ENCODE data around the gene ABCC8. TPM values are rescaled to one million over a fixed set of nuclear protein-coding genes. Genes with fewer than 3 reads are reported as not detected.

Gene ABCC8
- polyA plus RNA-seq, 2 of the 4 experiments (the other 2 are of a cell fraction), result 1.1 to 2.0 TPM

DNA sequence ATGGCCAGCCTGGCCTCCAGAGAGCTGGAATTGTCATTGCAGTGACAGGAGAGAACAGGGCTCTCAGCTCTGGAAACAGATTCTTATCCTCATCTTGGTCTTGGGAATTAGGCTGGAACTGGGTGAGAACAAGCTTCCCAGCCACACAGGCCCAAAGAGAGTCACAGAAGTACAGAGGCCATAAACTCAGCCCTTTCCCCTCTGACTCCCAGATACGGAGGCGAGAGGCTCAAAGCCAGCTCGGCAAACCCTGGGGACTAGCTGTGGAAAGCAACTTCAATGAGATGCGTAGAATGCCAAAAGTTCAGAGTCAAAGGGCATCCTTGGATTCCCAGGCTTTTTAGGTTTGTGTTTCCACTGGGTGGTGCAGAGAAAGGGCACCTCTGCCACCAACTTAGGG is 14.3 kb upstream of the ABCC8 start:
- Histone ChIP-seq H3K4me1 (no peaks in the 10 kb centered on the region), H3K9me3 (no peaks in the 10 kb centered on the region), H3K4me3 (no peak overlapping the region), H3K27ac (no peak overlapping the region), H3K4me2 (no peak overlapping the region)
- ATAC-seq (no peak), FAIRE-seq (no peak), DNase-seq (ENCODE audit: low read depth in 1 of 2, low spot score in 1 of 2) (no peak)
- WGBS (ENCODE audit: missing lambda C conversion rate), result 72% methylated on average over 4 of the region's 4 CpGs
- POLR2A ChIA-PET, result no interaction called here
- CTCF ChIA-PET, result interaction anchor here (1.1 to 45.8 kb wide), 5 partner anchors 9 to 137 kb away, joined by 3 to 1119 read pairs (median 6); partner anchors contain the start of gene KCNJ11
- TF ChIP-seq RFX5 (IDR thresholded peaks at IDR 0.05) (no peak), PBX3 (IDR thresholded peaks at IDR 0.05) (no peak), CHD2 (IDR thresholded peaks at IDR 0.05; ENCODE audit: low read length, partially characterized antibody) (no peak), GATA3 (IDR thresholded peaks at IDR 0.05; ENCODE audit: borderline replicate concordance) (no peak), KDM5A (IDR thresholded peaks at IDR 0.05) (no peak), RCOR1 (IDR thresholded peaks at IDR 0.05; ENCODE audit: low read depth, low read length) (no peak), CHD4 (IDR thresholded peaks at IDR 0.05; ENCODE audit: borderline replicate concordance) (no peak), POLR2AphosphoS2 (conservative IDR thresholded peaks at IDR 0.05; ENCODE audit: low read length) (no peak), FOSL2 (IDR thresholded peaks at IDR 0.05) (no peak), FOSL2 (CRISPR knock-in tag; IDR thresholded peaks at IDR 0.05) (no peak)
- TF ChIP-seq, protein P1, sequence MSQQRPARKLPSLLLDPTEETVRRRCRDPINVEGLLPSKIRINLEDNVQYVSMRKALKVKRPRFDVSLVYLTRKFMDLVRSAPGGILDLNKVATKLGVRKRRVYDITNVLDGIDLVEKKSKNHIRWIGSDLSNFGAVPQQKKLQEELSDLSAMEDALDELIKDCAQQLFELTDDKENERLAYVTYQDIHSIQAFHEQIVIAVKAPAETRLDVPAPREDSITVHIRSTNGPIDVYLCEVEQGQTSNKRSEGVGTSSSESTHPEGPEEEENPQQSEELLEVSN (IDR thresholded peaks at IDR 0.05; ENCODE audit: borderline replicate concordance, low read depth), result no peak
- TF ChIP-seq, protein P2, sequence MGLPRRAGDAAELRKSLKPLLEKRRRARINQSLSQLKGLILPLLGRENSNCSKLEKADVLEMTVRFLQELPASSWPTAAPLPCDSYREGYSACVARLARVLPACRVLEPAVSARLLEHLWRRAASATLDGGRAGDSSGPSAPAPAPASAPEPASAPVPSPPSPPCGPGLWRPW (IDR thresholded peaks at IDR 0.05), result no peak

DNA sequence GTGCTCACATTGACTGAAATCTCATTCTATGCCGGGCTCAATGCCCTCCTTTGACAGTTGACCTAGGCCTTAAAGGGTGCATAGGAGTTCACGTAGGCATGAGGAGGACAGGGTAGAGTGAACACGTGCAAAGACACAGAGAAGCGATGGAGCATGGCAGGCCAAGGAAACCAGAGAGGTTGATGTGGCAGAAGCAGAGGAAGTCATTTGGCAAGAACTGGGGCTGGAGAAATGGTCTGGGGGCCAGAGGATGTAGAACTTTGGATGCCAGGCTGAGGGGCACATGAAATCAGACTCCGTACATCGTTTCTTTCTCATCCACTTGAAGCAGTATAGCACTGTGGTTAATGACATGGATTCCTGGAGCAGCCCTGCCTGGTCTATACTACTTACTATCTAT is 13.6 kb upstream of the ABCC8 start:
- H3K4me1 ChIP-seq, result no peaks in the 10 kb centered on the region
- H3K4me3 ChIP-seq, result no peak overlapping the region
- DNase-seq (ENCODE audit: low read depth in 1 of 2, low spot score in 1 of 2), result no peak
- no peaks in the 10 kb centered on the region for H3K9me3 ChIP-seq
- POLR2A ChIA-PET, result no interaction called here
- TF ChIP-seq ZSCAN20 (CRISPR knock-in tag; IDR thresholded peaks at IDR 0.05), result no peak
- TF ChIP-seq HOXB13 (CRISPR knock-in tag; IDR thresholded peaks at IDR 0.05; ENCODE audit: low read depth), result no peak
- no peak for TF ChIP-seq JUN (IDR thresholded peaks at IDR 0.05)
- no peak for TF ChIP-seq KDM5A (IDR thresholded peaks at IDR 0.05)
- TF ChIP-seq, protein P3, sequence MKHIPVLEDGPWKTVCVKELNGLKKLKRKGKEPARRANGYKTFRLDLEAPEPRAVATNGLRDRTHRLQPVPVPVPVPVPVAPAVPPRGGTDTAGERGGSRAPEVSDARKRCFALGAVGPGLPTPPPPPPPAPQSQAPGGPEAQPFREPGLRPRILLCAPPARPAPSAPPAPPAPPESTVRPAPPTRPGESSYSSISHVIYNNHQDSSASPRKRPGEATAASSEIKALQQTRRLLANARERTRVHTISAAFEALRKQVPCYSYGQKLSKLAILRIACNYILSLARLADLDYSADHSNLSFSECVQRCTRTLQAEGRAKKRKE (CRISPR knock-in tag; IDR thresholded peaks at IDR 0.05; ENCODE audit: low read depth), result no peak
- TF ChIP-seq ZFP36 (IDR thresholded peaks at IDR 0.05; ENCODE audit: borderline replicate concordance, partially characterized antibody), result no peak
- no peak for TF ChIP-seq RNF2 (IDR thresholded peaks at IDR 0.05; ENCODE audit: borderline replicate concordance, low read depth)
- TF ChIP-seq EP300 (IDR thresholded peaks at IDR 0.05), result no peak
- no peak for TF ChIP-seq NFE2L2 (conservative IDR thresholded peaks at IDR 0.05; ENCODE audit: low read length)
- no peak for TF ChIP-seq TFCP2L1 (CRISPR knock-in tag; IDR thresholded peaks at IDR 0.05)
- no peak for TF ChIP-seq PBX3 (IDR thresholded peaks at IDR 0.05)
- TF ChIP-seq RCOR1 (IDR thresholded peaks at IDR 0.05; ENCODE audit: low read depth, low read length), result no peak
- no peak for TF ChIP-seq EHMT2 (IDR thresholded peaks at IDR 0.05; ENCODE audit: low read depth)
- no peak for TF ChIP-seq ZNF302 (CRISPR knock-in tag; IDR thresholded peaks at IDR 0.05)
- TF ChIP-seq POLR2A (IDR thresholded peaks at IDR 0.05; ENCODE audit: low read length), result no peak
- TF ChIP-seq PHF8 (IDR thresholded peaks at IDR 0.05; ENCODE audit: borderline replicate concordance, low read depth), result no peak
- no peak for TF ChIP-seq FOSL2 (IDR thresholded peaks at IDR 0.05)
- no peak for TF ChIP-seq FOSL2 (CRISPR knock-in tag; IDR thresholded peaks at IDR 0.05)
- TF ChIP-seq, protein P2 (IDR thresholded peaks at IDR 0.05), result no peak
- no peak overlapping the region for H3K4me2 ChIP-seq
- CTCF ChIA-PET, result interaction anchor here (3.0 to 45.8 kb wide), 4 partner anchors 15 to 107 kb away, joined by 14 to 1119 read pairs (median 58); partner anchors contain the start of gene KCNJ11
- no peak for ATAC-seq
- WGBS (ENCODE audit: missing lambda C conversion rate), result 67% methylated on average over 6 of the region's 6 CpGs
- H3K27ac ChIP-seq, result no peak overlapping the region
- FAIRE-seq, result no peak

Data from A549 (cell line).